Tibial artery (tissue), 4 donors: ENCODE data around the gene DNAAF8.
A peak's percentile ranks its signal among the peaks of the same experiment; 100 is the strongest.

Source experiments
- DNase-seq, 2 donors: peaks; one replicate each; pipeline ENCODE4 v3.0.0-alpha.2; 2019
- H3K27ac ChIP-seq, 2 donors: fragments of 200-600 bp; sonication (generic) in 1 of 2; 1 replicate in 1 of 2; 2 replicates in 1 of 2; pipeline ENCODE4 v1.5.1; 2018 to 2019; ENCODE audit warnings: mild to moderate bottlenecking in 1 of 2
- H3K27me3 ChIP-seq, 2 donors: fragments of 200-600 bp; sonication (generic) in 1 of 2; one replicate each; pipeline versions ENCODE4 v1.5.1 to v1.6.0; 2016 to 2019
- H3K36me3 ChIP-seq, 3 donors: fragments of 200-600 bp; sonication (generic) in 2 of 3; one replicate each; pipeline ENCODE4 v1.5.1; 2016 to 2019; ENCODE audit warnings: mild to moderate bottlenecking in 2 of 3
- H3K4me1 ChIP-seq, 4 donors: fragments of 200-600 bp; sonication (generic) in 2 of 4; 1 replicate in 3 of 4; 2 replicates in 1 of 4; pipeline ENCODE4 v1.5.1; 2016 to 2019
- H3K4me3 ChIP-seq, 2 donors: fragments of 200-600 bp; sonication (generic) in 1 of 2; 1 replicate in 1 of 2; 2 replicates in 1 of 2; pipeline ENCODE4 v1.5.1; 2018 to 2019; ENCODE audit warnings: mild to moderate bottlenecking in 2 of 2
- H3K9me3 ChIP-seq, 3 donors: fragments of 200-600 bp; sonication (generic) in 1 of 3; one replicate each; pipeline ENCODE4 v1.5.1; 2016 to 2019
- intact Hi-C: fragments of 100-400 bp; cut with DNase I; formaldehyde crosslinking; loops from one replicate; pipeline ENCODE4 v1.15.0; 2023; ENCODE audit warnings: low total_unique reads
- TF ChIP-seq, protein P1 (sequence below), 2 experiments: fragments of 200-600 bp in 1 of 2; fragments of 450-650 bp in 1 of 2; IDR thresholded peaks; one replicate each; pipeline ENCODE4 v1.5.1; 2017 to 2019; ENCODE audit warnings: antibody characterized with exemption in 2 of 2, mild to moderate bottlenecking in 1 of 2, moderate library complexity in 1 of 2

Gene DNAAF8

DNA sequence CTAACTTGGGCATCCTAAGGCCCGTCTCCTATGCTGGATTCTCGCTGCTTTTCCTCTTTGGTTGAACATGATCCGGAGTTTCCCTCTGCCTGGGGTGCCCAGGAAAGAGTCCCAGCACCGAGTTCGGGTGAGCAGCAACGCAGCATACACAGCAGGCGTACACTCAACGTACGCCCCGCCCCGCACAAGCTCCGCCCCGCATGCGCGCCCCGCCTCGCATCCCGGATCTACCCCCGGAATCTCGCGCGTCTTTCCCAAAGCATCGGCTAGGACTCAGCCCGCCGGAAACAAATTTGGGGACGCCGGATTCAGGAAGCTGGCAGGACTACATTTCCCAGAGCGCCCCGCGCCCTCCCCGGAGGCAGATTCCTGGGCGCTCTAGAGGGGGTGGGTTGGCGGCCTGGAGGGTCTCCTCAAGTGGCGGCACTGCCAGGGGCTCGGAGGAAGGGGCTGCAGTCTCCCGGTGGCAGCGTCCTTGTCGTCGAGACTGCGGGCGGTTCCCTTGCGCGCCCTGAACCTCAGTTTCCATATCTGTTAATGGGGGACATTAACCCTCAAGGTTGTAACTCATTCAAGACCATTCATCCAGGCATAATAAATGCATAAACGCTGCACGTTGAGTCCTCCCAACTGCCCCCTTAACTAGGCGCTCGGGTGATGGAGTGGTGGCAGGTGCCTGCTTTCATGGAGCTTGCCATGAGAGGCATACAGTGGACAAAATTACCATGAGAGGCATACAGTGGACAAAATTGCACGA is 34.4 kb downstream of the DNAAF8 start:
- Histone ChIP-seq H3K4me3 (peak overlapping the region; percentile 69 to 95), H3K27me3 (no peaks in the 10 kb centered on the region), H3K36me3 (peaks cover 5 to 19% (median 7%) of the 10 kb centered on the region in 3 donors), H3K27ac (peak overlapping the region; percentile 85 to 88), H3K4me1 (peaks cover 0 to 37% (median 25%) of the 10 kb centered on the region in 4 donors), H3K9me3 (no peaks in the 10 kb centered on the region)
- TF ChIP-seq, protein P1, sequence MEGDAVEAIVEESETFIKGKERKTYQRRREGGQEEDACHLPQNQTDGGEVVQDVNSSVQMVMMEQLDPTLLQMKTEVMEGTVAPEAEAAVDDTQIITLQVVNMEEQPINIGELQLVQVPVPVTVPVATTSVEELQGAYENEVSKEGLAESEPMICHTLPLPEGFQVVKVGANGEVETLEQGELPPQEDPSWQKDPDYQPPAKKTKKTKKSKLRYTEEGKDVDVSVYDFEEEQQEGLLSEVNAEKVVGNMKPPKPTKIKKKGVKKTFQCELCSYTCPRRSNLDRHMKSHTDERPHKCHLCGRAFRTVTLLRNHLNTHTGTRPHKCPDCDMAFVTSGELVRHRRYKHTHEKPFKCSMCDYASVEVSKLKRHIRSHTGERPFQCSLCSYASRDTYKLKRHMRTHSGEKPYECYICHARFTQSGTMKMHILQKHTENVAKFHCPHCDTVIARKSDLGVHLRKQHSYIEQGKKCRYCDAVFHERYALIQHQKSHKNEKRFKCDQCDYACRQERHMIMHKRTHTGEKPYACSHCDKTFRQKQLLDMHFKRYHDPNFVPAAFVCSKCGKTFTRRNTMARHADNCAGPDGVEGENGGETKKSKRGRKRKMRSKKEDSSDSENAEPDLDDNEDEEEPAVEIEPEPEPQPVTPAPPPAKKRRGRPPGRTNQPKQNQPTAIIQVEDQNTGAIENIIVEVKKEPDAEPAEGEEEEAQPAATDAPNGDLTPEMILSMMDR (IDR thresholded peaks at IDR 0.05) = no peak
- intact Hi-C loops = loop anchor here (5.0 kb wide), 1 partner anchor 79 kb away; the partner anchor contains the start of genes GLYR1 and UBN1
- DNase-seq = peak; percentile 98

DNA sequence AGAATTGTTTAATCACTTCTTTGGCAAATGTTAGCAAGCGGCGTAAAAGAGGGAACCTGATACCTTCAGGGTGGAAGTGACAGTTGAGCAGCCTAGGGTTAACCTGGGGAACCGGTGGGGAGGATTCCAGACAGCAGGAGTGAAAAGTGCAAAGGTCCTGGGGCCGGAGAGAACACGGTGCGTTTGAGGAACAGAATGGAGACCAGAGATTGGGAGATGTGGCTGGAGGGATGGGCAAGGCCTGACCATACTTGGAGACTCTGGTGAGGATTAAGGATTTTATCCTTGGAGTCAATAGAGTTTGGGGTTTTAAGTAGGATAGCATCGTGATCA is 34.9 kb downstream of the DNAAF8 start:
- Histone ChIP-seq H3K27ac (peak overlapping the region; percentile 85 to 88), H3K4me1 (peaks cover 0 to 34% (median 25%) of the 10 kb centered on the region in 4 donors), H3K4me3 (peak overlapping the region; percentile 69 to 95), H3K36me3 (peaks cover 0 to 14% (median 3%) of the 10 kb centered on the region in 3 donors), H3K27me3 (no peaks in the 10 kb centered on the region), H3K9me3 (no peaks in the 10 kb centered on the region)
- TF ChIP-seq, protein P1 (IDR thresholded peaks at IDR 0.05) = no peak
- intact Hi-C loops = loop anchor here (5.0 kb wide), 1 partner anchor 78 kb away; the partner anchor contains the start of genes GLYR1 and UBN1
- DNase-seq = no peak

DNA sequence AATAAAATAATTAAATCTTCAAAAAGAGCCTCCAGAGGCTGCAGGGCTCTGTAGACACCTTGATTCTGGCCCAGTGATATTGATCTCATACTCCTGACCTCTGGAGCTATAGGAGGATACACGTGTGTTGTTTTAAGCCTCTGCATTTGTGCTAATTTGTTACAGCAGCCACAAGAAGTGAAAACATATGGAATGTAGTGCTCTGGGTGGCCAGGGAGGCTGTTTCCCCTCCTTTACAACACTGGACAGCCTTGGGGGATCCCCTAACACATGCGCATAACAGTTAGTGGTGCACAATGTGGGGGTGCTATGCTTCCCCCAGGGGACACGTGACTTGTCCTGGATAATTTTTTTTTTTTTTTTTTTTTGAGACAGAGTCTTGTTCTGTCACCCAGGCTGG is 37.3 kb downstream of the DNAAF8 start:
- no peaks in the 10 kb centered on the region for H3K9me3 ChIP-seq
- H3K27me3 ChIP-seq = peaks cover 0 to 2% of the 10 kb centered on the region in 2 donors
- peaks cover 0 to 12% (median 9%) of the 10 kb centered on the region in 4 donors for H3K4me1 ChIP-seq
- H3K4me3 ChIP-seq = no peak overlapping the region
- DNase-seq = no peak
- intact Hi-C loops = no loop called here
- no peak overlapping the region for H3K27ac ChIP-seq
- H3K36me3 ChIP-seq = no peaks in the 10 kb centered on the region
- TF ChIP-seq, protein P1 (IDR thresholded peaks at IDR 0.05) = no peak

DNA sequence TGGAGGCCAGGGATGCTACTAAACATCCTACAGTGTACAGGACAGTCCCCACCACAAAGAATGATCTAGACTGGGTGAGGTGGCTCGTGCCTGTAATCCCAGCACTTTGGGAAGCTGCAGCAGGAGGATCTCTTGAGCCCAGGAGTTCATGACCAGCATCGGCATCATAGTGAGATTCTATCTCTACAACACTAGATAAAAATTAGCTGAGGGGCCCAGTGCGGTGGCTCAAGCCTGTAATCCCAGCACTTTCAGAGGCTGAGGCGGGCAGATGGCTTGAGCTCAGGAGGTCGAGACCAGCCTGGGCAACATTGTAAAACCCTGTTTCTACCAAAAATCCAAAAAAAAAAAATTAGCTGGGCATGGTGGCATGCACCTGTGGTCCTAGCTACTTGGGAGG is 38.0 kb downstream of the DNAAF8 start:
- TF ChIP-seq, protein P1 (IDR thresholded peaks at IDR 0.05) = no peak
- H3K4me1 ChIP-seq = peaks cover 0 to 12% (median 8%) of the 10 kb centered on the region in 4 donors

DNA sequence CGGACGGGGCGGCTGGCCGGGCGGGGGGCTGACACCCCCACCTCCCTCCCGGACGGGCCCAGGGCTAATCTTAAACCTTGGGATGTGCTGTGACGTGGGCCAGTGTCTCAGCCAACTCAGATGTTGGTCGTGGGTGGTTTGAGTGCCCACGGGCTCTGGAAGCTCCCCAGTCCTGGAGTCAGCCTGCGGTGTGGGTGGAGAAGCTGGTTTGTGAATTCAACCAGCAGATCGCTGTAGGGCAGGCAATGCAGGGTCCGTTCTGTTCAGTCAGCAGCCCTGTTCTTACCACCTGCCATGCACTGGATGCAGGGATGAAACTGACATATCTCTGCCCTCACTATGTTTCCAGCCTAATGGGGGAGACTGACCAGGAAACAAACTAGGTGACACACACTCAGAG is 40.7 kb downstream of the DNAAF8 start:
- H3K4me3 ChIP-seq = no peak overlapping the region
- peaks cover 0 to 5% of the 10 kb centered on the region in 2 donors for H3K27me3 ChIP-seq
- no peak overlapping the region for H3K27ac ChIP-seq
- no peaks in the 10 kb centered on the region for H3K9me3 ChIP-seq
- H3K4me1 ChIP-seq = no peaks in the 10 kb centered on the region
- no peak for DNase-seq
- intact Hi-C loops = no loop called here
- TF ChIP-seq, protein P1 (IDR thresholded peaks at IDR 0.05) = no peak
- no peaks in the 10 kb centered on the region for H3K36me3 ChIP-seq

More for the DNA sequence above, 38.0 kb downstream of the DNAAF8 start:
- no peak for DNase-seq
- Histone ChIP-seq H3K27me3 (peaks cover 0 to 2% of the 10 kb centered on the region in 2 donors), H3K27ac (no peak overlapping the region), H3K9me3 (no peaks in the 10 kb centered on the region), H3K36me3 (no peaks in the 10 kb centered on the region), H3K4me3 (no peak overlapping the region)
- intact Hi-C loops = no loop called here
